Measurements from ENCODE around the gene PIGC. TPM values are rescaled to one million over a fixed set of nuclear protein-coding genes. Genes with fewer than 3 reads are reported as not detected.

Gene PIGC
- total RNA-seq, 1 experiment from 2014 or later = 26.1 TPM

GRCh38 chr1:172485626-172486025 is 41.8 kb upstream of the PIGC start:
- CTCF ChIA-PET = no interaction called here
- Mint-ChIP-seq H3K4me3 (ENCODE audit: unreplicated experiment) (no peak overlapping the region), H3K4me1 (ENCODE audit: low read depth, unreplicated experiment) (peaks cover 29% of the 10 kb centered on the region), H3K9me3 (ENCODE audit: unreplicated experiment) (no peaks in the 10 kb centered on the region), H3K27me3 (ENCODE audit: insufficient read depth, unreplicated experiment) (no peaks in the 10 kb centered on the region), H3K36me3 (ENCODE audit: insufficient read depth, unreplicated experiment) (no peaks in the 10 kb centered on the region), H3K27ac (ENCODE audit: unreplicated experiment) (no peak overlapping the region)
- no peak for DNase-seq
- TF ChIP-seq CTCF (IDR thresholded peaks at IDR 0.05; ENCODE audit: insufficient read depth in 1 of 2, low read depth in 1 of 2, low read length in 1 of 2, severe bottlenecking in 1 of 2, unreplicated experiment in 1 of 2) = no peak
- no peaks in the 10 kb centered on the region for H3K36me3 ChIP-seq (ENCODE audit: control insufficient read depth, insufficient read depth, low read length)
- intact Hi-C loops (cut with micrococcal nuclease; ENCODE audit: unreplicated experiment) = loop anchor here (2.0 kb wide), 2 partner anchors 13 to 15 kb away; no protein-coding TSS in a partner anchor
- no peaks in the 10 kb centered on the region for H3K9me3 ChIP-seq
- no peaks in the 10 kb centered on the region for H3K27me3 ChIP-seq (replicated peaks; ENCODE audit: control insufficient read depth, insufficient read depth, low read length)
- no TSS peak for BruUV-seq (replicated peaks)
- POLR2A ChIA-PET = no interaction called here
- peaks cover 57% of the 10 kb centered on the region for H3K4me1 ChIP-seq
- H3K4me3 ChIP-seq (ENCODE audit: low read depth, low read length) = no peak overlapping the region

- Mint-ChIP-seq H3K4me3 (ENCODE audit: unreplicated experiment) (peak overlapping the region; percentile 8), H3K4me1 (ENCODE audit: low read depth, unreplicated experiment) (peaks cover 30% of the 10 kb centered on the region), H3K9me3 (ENCODE audit: unreplicated experiment) (no peaks in the 10 kb centered on the region), H3K36me3 (ENCODE audit: insufficient read depth, unreplicated experiment) (no peaks in the 10 kb centered on the region), H3K27me3 (ENCODE audit: insufficient read depth, unreplicated experiment) (no peaks in the 10 kb centered on the region), H3K27ac (ENCODE audit: unreplicated experiment) (peak overlapping the region; percentile 30)
- H3K27me3 ChIP-seq (replicated peaks; ENCODE audit: control insufficient read depth, insufficient read depth, low read length) = no peaks in the 10 kb centered on the region
- peak in 1 of 2 experiments; percentile 21 for DNase-seq
- POLR2A ChIA-PET = interaction anchor here (0.7 kb wide), 1 partner anchor 48 kb away, joined by 4 read pairs; no protein-coding TSS in a partner anchor
- H3K9me3 ChIP-seq = no peaks in the 10 kb centered on the region
- H3K36me3 ChIP-seq (ENCODE audit: control insufficient read depth, insufficient read depth, low read length) = no peaks in the 10 kb centered on the region
- no TSS peak for BruUV-seq (replicated peaks)
- intact Hi-C loops (cut with micrococcal nuclease; ENCODE audit: unreplicated experiment) = loop anchor here (2.0 kb wide), 2 partner anchors 13 to 15 kb away; no protein-coding TSS in a partner anchor
- CTCF ChIA-PET = no interaction called here
- no peak overlapping the region for H3K4me3 ChIP-seq (ENCODE audit: low read depth, low read length)
- TF ChIP-seq CTCF (IDR thresholded peaks at IDR 0.05; ENCODE audit: insufficient read depth in 1 of 2, low read depth in 1 of 2, low read length in 1 of 2, severe bottlenecking in 1 of 2, unreplicated experiment in 1 of 2) = no peak
- peaks cover 64% of the 10 kb centered on the region for H3K4me1 ChIP-seq
Observed at GRCh38 chr1:172484252-172484651, 40.4 kb upstream of the PIGC start.

- no peak overlapping the region for H3K27ac Mint-ChIP-seq (ENCODE audit: unreplicated experiment)
- H3K9me3 ChIP-seq = no peaks in the 10 kb centered on the region
- CTCF ChIA-PET = no interaction called here
- H3K36me3 ChIP-seq (ENCODE audit: control insufficient read depth, insufficient read depth, low read length) = no peaks in the 10 kb centered on the region
- peaks cover 69% of the 10 kb centered on the region for H3K4me1 ChIP-seq
- H3K9me3 Mint-ChIP-seq (ENCODE audit: unreplicated experiment) = no peaks in the 10 kb centered on the region
- BruUV-seq (replicated peaks) = no TSS peak
- no peak overlapping the region for H3K4me3 Mint-ChIP-seq (ENCODE audit: unreplicated experiment)
- no peaks in the 10 kb centered on the region for H3K27me3 Mint-ChIP-seq (ENCODE audit: insufficient read depth, unreplicated experiment)
- DNase-seq = no peak
- intact Hi-C loops (cut with micrococcal nuclease; ENCODE audit: unreplicated experiment) = no loop called here
- no peak for TF ChIP-seq CTCF (IDR thresholded peaks at IDR 0.05; ENCODE audit: insufficient read depth in 1 of 2, low read depth in 1 of 2, low read length in 1 of 2, severe bottlenecking in 1 of 2, unreplicated experiment in 1 of 2)
- H3K36me3 Mint-ChIP-seq (ENCODE audit: insufficient read depth, unreplicated experiment) = no peaks in the 10 kb centered on the region
- no peaks in the 10 kb centered on the region for H3K27me3 ChIP-seq (replicated peaks; ENCODE audit: control insufficient read depth, insufficient read depth, low read length)
- H3K4me3 ChIP-seq (ENCODE audit: low read depth, low read length) = no peak overlapping the region
- peaks cover 38% of the 10 kb centered on the region for H3K4me1 Mint-ChIP-seq (ENCODE audit: low read depth, unreplicated experiment)
- POLR2A ChIA-PET = no interaction called here
Observed at GRCh38 chr1:172483448-172483847, 39.6 kb upstream of the PIGC start.
